ENCODE data around the gene SLC10A7. TPM values are rescaled to one million over a fixed set of nuclear protein-coding genes. Genes with fewer than 3 reads are reported as not detected.

The SLC10A7 gene
- total and polyA plus RNA-seq, 9 of the 15 experiments (the other 6 are each of a cell fraction or from before 2014, with no cell fraction given): 6.4 to 22.8 (median 16.1) TPM

DNA sequence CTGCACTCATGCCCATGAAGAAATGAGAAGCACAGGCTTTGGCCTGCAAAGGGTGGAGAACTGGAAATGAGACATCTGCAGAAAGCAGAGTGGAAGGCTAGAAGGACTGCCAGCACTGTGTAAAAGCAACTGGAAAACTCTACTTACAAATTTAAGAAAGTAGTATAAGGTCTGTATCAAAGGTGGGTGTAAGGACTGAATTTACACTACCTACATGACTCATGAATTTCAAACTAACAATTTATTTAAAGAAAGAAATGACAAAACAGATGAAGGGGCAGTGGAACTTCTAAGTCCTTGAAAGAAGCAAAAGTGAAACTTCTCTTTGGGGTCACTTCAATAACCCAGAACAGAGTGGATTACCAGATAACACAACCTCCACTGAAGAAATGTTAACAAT lies 71.2 kb downstream of the SLC10A7 start:
- Histone ChIP-seq H3K9me1 (ENCODE audit: control insufficient read depth, insufficient read depth, low read length) (no peaks in the 10 kb centered on the region), H3K4me2 (ENCODE audit: insufficient read depth, low read length) (no peak overlapping the region), H3K27me3 (ENCODE audit: control insufficient read depth in 2 of 2, insufficient read depth in 2 of 2, low read length in 2 of 2) (no peaks in the 10 kb centered on the region), H3K27ac (ENCODE audit: extremely low read depth, low read depth, low read length) (no peak overlapping the region), H3K9me3 (replicated peaks; ENCODE audit: control insufficient read depth, insufficient read depth, low read depth, low read length) (no peaks in the 10 kb centered on the region), H3K36me3 (ENCODE audit: control insufficient read depth, insufficient read depth, low read length) (no peaks in the 10 kb centered on the region), H3K4me1 (replicated peaks in 1 of 2; ENCODE audit: control insufficient read depth in 2 of 2, insufficient read depth in 2 of 2, low read length in 2 of 2) (no peaks in the 10 kb centered on the region), H3K9ac (ENCODE audit: insufficient read depth in 1 of 2, low read depth in 2 of 2, low read length in 2 of 2) (no peak overlapping the region), H4K20me1 (replicated peaks; ENCODE audit: control insufficient read depth, insufficient read depth, low read length) (no peaks in the 10 kb centered on the region), H2AFZ (ENCODE audit: low read depth, low read length) (no peak overlapping the region), H3K4me3 (no peak overlapping the region), H3K79me2 (ENCODE audit: control insufficient read depth, insufficient read depth, low read length) (no peaks in the 10 kb centered on the region)
- POLR2A ChIA-PET: no interaction called here
- no TSS peak for BruUV-seq (replicated peaks)
- intact Hi-C loops (cut with micrococcal nuclease) (no loop called here), in situ Hi-C loops (cut with MboI) (no loop called here)
- no peak for FAIRE-seq
- ATAC-seq: no peak
- DNase-seq (ENCODE audit: extremely low read depth in 1 of 4, low spot score in 3 of 4): no peak
- CTCF ChIA-PET (ENCODE audit: low intra/inter-chr PET ratio): no interaction called here
- TF ChIP-seq MEIS2 (IDR thresholded peaks at IDR 0.05; ENCODE audit: partially characterized antibody): no peak
- no peak for TF ChIP-seq ZNF146 (CRISPR knock-in tag; IDR thresholded peaks at IDR 0.05; ENCODE audit: unreplicated experiment)
- no peak for TF ChIP-seq ZNF384 (IDR thresholded peaks at IDR 0.05; ENCODE audit: low read depth, low read length)
- no peak for TF ChIP-seq ATF4 (CRISPR knock-in tag; IDR thresholded peaks at IDR 0.05)
- no peak for TF ChIP-seq SRF (CRISPR knock-in tag; IDR thresholded peaks at IDR 0.05)
- no peak for TF ChIP-seq RB1 (IDR thresholded peaks at IDR 0.05; ENCODE audit: low read depth)
- TF ChIP-seq YY1 (IDR thresholded peaks at IDR 0.05; ENCODE audit: borderline replicate concordance in 1 of 3, control insufficient read depth in 1 of 3, extremely low read depth in 1 of 3, insufficient read depth in 3 of 3, insufficient read length in 1 of 3, insufficient replicate concordance in 2 of 3, low read depth in 1 of 3, low read length in 2 of 3): no peak
- TF ChIP-seq, protein P1, sequence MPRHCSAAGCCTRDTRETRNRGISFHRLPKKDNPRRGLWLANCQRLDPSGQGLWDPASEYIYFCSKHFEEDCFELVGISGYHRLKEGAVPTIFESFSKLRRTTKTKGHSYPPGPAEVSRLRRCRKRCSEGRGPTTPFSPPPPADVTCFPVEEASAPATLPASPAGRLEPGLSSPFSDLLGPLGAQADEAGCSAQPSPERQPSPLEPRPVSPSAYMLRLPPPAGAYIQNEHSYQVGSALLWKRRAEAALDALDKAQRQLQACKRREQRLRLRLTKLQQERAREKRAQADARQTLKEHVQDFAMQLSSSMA (CRISPR knock-in tag; IDR thresholded peaks at IDR 0.05): no peak
- no peak for TF ChIP-seq ZC3H11A (IDR thresholded peaks at IDR 0.05; ENCODE audit: low read depth, low read length)
- no peak for TF ChIP-seq HDAC3 (IDR thresholded peaks at IDR 0.05; ENCODE audit: borderline replicate concordance, partially characterized antibody)
- TF ChIP-seq, protein P2, sequence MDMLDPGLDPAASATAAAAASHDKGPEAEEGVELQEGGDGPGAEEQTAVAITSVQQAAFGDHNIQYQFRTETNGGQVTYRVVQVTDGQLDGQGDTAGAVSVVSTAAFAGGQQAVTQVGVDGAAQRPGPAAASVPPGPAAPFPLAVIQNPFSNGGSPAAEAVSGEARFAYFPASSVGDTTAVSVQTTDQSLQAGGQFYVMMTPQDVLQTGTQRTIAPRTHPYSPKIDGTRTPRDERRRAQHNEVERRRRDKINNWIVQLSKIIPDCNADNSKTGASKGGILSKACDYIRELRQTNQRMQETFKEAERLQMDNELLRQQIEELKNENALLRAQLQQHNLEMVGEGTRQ (CRISPR knock-in tag; IDR thresholded peaks at IDR 0.05): no peak
- TF ChIP-seq NFRKB (IDR thresholded peaks at IDR 0.05; ENCODE audit: low read depth): no peak

Measured in K562 (cell line).